ENCODE data around the gene RTL5.

GRCh38 chrX:72097098-72097497, 34.6 kb downstream of the RTL5 start:
- TF ChIP-seq GATA3 (IDR thresholded peaks at IDR 0.05; ENCODE audit: low read depth, low read length), result no peak
- TF ChIP-seq GATA2 (IDR thresholded peaks at IDR 0.05; ENCODE audit: low read depth, low read length), result no peak

All from SH-SY5Y (cell line).